GM10266 (cell line): ENCODE measurements around the gene RSPO4.

ENCODE experiments used
- DNase-seq: peaks from one replicate; pipeline ENCODE4 v3.0.0; 2012; ENCODE audit errors: extremely low spot score
- TF ChIP-seq, protein P1 (sequence below): IDR thresholded peaks from 2 replicates; pipeline ENCODE4 v1.5.1; 2012; ENCODE audit warnings: mild to moderate bottlenecking, low read depth; ENCODE audit not compliant: control insufficient read depth, insufficient read depth; ENCODE audit errors: missing control alignments

The RSPO4 gene

DNA sequence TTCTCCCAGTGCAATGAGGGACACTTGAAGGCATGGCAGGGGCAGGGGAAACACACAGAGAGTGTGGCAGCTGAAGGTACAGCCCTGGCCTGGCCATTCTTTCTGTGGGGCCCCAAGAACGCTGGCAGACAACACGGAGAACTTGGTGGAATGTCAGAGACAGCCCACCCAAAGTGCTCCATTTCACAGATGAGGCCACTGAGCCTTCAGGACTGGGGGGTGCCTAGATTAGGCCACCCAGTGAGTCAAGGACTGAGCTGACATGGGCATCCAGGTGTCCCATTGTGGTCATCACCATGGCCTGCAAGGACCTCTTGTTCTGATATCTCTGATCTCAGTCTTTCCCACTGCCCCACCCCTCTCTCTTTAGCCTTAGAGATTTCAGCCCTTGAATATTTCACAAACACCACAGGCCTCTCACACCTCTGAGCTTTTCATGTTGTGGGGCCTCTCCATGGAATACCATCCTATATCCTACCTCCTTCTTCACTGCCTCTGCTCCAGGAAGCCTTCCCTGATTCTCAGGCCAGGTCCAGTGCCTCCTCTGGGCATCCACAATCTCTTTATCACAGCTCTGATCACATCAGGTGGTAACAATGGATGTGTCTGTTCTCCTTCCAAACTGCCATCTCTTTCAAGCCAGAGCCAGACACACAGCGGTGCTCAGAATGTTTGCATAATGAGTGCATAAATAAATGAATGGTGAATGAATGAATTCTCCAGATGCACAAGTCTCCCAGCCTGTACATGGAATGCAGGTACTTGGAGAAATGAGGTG lies 2.0 kb upstream of the RSPO4 start:
- TF ChIP-seq, protein P1, sequence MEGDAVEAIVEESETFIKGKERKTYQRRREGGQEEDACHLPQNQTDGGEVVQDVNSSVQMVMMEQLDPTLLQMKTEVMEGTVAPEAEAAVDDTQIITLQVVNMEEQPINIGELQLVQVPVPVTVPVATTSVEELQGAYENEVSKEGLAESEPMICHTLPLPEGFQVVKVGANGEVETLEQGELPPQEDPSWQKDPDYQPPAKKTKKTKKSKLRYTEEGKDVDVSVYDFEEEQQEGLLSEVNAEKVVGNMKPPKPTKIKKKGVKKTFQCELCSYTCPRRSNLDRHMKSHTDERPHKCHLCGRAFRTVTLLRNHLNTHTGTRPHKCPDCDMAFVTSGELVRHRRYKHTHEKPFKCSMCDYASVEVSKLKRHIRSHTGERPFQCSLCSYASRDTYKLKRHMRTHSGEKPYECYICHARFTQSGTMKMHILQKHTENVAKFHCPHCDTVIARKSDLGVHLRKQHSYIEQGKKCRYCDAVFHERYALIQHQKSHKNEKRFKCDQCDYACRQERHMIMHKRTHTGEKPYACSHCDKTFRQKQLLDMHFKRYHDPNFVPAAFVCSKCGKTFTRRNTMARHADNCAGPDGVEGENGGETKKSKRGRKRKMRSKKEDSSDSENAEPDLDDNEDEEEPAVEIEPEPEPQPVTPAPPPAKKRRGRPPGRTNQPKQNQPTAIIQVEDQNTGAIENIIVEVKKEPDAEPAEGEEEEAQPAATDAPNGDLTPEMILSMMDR, result no peak
- DNase-seq, result no peak

DNA sequence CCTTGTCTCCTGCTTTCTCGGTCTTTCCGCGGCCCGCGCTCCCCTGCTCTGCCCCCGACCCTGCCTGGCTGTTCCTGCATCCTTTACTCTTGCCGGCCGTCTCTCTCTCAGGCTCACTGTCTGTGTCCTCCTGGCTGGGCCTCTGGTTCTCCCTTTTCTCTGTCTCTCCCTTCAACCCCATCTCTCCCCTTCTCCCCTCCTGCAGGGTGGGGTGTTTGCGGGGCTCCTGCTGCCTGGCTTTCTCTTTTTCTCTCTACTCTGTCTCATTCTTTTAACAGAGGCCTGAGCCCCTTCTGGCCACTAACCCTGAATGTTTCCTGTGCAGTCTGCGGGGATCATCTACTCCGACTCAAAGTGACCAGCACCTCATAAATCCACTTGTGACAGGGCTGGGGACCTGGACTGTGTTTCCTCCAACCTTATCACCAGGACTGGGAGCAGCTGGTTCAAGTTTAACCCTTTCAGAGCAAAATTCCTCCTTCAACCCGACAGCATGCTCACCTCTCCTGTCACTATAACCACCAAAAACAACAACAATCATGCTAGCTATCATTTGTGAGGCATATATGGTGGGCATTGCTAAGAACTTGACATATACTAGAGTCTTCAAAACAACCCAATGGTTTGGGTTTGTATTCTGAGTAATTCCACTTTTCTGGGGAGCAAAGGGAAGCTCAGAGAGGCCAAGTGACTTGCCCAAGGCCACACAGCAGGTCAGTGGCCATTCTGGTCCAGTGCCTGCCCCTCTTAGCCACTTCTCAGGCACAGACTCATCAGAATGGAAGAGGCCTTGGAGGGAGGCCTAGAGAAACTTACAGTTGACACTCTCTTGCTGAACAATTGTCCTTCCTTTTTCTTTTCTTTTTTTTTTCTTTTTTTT lies 811 bp upstream of the RSPO4 start:
- TF ChIP-seq, protein P1, result no peak
- no peak for DNase-seq

DNA sequence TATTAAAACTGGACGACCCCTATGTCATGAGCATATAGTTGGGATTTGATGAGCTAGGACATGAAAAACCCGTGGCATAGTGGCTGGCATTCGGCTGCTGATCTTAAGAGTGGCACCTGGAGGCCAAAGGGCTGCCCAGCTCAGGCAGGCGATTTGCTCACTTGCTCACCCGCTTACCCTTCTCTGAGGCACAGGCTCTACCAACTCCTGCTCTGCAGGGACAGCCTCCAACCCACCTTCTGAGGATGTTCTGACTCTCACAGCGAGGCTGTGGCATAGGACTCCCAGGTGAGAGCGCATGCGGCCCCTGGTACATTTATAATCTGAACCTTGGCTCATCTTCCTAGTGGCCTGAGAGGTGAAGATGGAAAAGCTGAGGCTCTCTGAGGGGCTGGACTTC lies 995 bp downstream of the RSPO4 start:
- TF ChIP-seq, protein P1, result no peak
- no peak for DNase-seq

DNA sequence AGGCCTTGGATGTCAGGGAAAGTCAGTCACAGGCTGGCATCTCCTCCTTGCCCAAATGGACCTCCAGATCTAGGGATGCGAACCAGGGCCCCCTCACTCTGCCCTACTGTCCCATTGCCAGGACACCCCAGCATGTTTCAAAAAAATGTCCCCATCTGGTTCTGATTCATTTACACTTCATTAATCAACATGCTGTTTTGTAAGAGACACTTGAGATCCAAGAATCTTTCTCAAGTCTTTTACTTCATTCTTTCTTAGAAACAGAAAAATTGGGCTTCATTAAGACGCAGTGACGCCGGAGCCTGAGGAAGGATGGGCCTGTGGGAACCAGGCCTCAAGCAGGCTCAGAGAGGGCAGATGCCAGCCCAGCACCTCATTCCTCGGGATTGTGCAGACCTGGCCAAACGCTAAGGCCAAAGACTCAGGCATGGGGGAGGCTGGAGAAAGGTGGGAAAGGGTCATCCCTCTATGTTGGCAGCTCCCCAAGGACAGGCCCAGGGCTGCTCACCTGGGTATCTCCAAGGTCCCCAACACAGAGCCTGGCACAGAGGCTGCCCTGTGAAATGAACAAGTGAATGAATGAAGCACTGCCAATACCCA lies 3.8 kb downstream of the RSPO4 start:
- no peak for DNase-seq
- TF ChIP-seq, protein P1, result no peak

DNA sequence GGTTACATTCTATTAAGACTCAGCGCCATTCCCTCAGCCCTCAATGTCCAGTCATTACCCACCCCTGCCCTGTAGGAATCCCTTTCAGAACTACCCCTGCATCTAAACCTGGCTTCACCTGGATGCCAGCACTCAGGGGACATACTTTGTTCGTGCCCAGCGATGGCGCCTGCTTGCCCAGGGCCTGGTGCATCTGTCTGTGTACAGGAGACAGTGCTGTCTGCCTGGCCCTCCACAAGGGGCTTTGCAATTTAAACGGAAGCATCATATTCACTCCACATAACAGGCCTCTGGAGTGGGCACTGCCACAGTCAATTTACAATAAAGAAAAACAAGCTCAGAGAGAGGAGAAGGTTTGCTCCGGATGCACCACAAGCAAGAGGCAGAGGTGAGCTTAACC lies 4.6 kb downstream of the RSPO4 start:
- TF ChIP-seq, protein P1, result no peak
- DNase-seq, result no peak

DNA sequence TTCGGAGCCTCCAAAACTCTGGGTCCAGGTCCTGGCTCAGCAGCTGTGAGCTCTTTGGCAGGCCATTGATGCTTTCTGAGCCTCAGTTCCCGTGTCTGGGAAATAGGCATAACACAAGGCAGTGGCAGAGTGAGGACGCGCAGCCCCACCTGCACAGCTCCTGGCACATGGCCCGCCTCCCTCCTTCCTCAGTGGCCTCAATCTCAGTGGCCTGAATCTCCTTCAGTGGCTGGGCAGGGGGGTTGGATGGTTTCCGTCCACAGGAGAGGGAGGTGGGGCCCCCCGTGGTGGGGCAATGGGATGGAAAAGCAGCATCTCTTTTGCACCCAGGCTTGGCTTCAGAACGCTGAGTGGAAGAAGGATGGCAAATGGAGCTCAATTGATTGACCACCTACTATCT lies 5.1 kb downstream of the RSPO4 start:
- TF ChIP-seq, protein P1, result no peak
- no peak for DNase-seq

DNA sequence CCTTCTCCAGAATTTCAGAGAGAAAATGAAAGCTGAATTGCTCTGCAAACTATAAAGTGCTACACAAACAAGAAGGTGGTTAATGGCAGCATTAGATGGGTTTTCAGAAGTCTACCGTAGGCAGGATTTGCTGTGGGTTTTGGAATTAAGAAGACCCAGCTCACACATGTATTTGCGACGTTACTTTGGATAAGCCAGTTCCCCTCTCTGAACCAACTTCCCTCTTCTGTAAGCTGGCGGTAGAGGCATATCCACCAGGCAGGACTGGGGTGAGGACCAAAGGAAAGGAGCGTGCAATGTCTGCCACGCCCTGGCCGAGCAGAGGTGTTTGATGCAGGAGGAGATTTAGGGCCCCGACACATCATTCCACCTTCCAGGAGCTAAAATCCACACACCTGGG lies 6.9 kb downstream of the RSPO4 start:
- no peak for DNase-seq

More for the DNA sequence above, 6.9 kb downstream of the RSPO4 start:
- TF ChIP-seq, protein P1, result no peak
